Umbilical cord (tissue), 2 donors: ENCODE results near the gene PRR14L. TPM values are rescaled to one million over a fixed set of nuclear protein-coding genes. Genes with fewer than 3 reads are reported as not detected.
A peak's percentile ranks its signal among the peaks of the same experiment; 100 is the strongest.
"Not testable (repeated sequence)": the region's sequence is repeated elsewhere in the genome, so short reads cannot be mapped to it uniquely, and the experiment has no call there.

Experiments
- DNase-seq: peaks from one replicate; pipeline ENCODE4 v3.0.0-alpha.2; 2015; ENCODE audit warnings: low spot score
- total RNA-seq: library from RNA; depleted of rRNA; stranded (reverse); fragments of >200 nt; gene quantifications from one replicate; pipeline ENCODE4 v1.2.3, GENCODE V29; 2014; ENCODE audit warnings: low replicate concordance; ENCODE audit not compliant: insufficient read depth

The PRR14L gene
- total RNA-seq, 1 donor from 2014 or later, result 21.2 TPM

DNA sequence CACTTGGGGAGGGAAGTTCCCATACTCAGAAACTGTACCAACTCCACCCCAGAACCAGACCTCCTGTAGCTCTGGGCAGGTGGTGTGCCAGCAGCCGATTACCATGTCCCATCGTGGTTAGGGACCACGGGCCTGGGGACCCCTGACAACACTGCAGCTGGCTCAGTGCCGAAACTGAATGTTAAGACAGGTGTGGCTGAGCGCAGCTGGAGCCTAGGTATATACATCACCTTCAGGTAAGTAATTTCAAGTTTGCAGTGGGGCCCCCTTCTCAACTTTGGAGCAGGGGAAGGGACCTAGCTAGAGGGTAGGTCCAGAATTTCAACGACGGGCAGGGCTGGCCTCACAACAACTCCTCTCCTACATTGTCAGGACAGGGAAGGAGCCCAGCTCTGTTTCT is 67.2 kb downstream of the PRR14L start:
- no peak for DNase-seq

DNA sequence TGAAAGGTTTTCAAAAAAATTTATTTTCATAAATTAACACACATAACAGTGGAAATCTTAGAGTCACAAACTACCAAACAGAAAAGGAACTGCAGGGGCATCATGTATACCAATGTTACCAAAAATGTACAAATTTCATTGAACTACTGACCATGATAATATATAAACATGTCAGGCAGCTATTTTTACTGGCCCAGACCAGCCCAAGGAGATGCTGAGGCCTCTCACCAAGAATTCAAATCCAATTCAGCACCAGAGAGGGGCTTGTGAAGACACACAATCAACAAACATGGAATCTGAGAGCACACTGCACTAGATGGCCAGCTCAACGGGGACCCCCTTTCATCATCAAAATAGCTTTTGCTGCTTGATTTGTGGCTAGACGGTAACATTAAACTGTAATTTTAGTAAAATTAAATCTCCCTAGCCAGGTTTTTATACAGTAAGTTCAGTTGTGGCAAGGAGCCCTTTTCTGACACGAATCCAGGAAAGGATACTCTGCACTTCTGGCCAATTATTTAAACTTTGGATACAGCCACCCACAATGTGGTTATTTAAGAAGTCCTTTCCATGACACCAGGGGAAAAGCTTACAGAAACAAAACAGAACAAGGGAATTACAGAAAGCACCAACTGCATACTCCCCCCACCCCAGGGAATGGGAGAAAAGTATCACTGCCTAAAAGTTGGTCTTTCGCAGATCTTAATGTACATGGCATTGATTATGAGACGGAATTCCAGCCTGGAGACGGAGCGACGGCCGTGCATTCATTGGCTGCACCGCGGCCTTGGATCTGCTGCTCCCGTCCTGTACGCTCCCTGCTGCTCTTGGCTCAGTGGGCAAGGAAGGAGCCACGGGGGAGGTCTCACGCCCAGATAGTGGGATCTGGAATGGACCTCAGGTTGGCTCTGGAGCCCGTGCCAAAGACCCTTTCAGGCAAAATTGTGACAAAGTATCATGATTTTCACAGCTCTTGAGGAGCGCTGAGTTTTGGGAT is 68.3 kb downstream of the PRR14L start:
- no peak for DNase-seq

DNA sequence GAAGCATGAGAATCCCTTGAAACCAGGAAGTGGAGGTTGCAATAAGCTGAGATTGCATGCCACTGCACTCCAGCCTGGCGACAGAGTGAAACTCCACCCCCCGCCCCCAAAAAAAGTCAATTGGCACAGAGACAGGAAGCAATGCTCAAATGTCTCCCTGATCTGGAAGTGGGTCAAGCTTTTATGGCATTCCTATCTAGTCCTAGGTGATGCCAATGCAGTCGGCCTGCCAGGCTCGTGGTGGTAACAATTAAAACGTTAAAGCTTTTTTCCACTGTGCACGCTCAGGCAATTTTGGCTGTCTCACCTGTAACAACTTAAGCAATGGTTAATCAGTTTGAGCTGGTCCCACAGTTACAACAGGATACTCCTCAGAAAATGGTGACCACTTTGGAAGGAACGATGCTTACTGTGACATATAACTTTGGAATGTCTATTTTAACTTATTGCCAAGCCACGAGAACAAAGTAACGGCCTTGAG is 69.0 kb downstream of the PRR14L start:
- peak; percentile 20 for DNase-seq

DNA sequence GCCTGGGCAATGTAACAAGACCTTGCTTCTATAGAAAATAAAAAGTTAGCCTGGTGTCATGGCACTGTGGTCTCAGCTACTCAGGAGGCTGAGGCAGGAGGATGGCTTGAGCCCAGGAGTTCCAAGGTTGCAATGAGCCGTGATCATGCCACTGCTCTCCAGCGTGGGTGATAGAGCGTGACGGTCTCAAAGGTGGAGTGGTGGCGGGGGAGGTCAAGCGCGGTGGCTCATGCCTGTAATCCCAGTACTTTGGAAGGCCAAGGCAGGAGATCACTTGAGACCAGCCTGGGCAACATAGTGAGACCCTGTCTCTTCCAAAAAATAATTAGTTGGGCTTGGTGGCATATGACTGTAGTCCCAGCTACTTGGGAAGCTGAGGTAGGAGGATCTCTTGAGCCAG is 71.2 kb downstream of the PRR14L start:
- no peak for DNase-seq

DNA sequence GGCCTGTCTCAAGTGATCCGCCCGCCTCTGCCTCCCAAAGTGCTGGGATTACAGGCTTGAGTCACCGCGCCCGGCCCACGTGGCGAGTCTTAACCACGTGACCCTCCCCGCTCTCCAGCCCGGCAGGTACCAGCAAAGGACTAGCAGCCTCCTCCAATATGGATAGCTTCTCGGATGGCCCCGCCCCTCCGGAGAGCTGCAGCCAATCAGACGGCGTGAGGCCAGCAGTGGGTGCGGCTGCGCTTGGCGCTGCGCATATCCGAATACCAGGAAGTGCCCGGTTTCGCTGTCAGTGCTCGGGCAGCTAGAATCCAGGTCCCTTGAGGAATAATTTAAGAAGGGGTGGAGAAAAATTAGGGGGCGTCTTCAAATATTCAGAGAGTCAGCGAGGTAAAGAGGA is 73.2 kb downstream of the PRR14L start:
- DNase-seq, result peak; percentile 94

DNA sequence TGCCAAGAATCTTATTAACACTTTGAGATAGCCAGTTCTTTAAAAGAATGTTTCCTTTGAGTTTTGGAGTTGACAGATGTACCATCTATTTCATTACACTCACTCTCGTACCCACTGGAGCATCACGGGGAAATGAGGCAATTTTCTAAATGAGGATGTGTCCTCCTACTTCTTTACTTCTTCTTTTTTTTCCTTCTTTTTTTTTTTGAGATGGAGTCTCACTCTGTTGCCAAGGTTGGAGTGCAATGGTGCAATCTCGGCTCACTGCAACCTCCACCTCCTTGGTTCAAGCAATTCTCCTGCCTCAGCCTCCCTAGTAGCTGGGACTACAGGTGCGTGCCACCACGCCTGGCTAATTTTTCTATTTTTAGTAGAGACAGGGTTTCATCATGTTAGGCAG is 75.7 kb downstream of the PRR14L start:
- not testable (repeated sequence) for DNase-seq

DNA sequence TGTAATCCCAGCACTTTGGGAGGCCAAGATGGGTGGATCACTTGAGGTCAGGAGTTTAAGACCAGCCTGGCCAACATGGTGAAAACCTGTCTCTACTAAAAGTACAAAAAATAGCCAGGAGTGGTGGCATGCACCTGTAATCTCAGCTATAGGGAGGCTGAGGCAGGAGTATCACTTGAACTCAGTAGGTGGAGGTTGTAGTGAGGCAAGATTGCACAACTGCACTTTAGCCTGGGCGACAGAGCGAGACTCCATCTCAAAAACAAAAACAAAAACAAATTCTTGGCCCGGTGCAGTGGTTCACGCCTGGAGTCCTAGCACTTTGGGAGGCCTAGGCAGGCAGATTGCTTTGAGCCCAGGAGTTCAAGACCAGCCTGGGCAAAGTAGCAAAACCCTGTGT is 81.1 kb downstream of the PRR14L start:
- not testable (repeated sequence) for DNase-seq

DNA sequence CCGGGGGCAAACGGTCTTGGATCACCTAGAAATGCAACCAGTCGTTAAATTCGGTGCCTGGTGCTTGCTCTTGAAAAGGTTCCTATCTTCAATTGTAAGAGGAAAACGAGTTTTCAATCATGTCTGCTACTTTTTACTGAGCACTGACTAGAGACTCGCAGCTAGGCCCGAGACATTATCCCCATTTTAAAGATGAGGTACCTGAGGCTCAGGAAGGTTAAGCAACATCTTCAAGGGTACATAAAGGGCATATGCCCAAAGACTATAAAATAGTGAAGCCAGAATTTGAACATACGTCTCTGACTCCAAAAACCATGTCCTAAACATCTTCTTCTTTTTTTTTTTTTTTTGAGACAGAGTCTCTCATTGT is 87.3 kb downstream of the PRR14L start:
- DNase-seq, result no peak

DNA sequence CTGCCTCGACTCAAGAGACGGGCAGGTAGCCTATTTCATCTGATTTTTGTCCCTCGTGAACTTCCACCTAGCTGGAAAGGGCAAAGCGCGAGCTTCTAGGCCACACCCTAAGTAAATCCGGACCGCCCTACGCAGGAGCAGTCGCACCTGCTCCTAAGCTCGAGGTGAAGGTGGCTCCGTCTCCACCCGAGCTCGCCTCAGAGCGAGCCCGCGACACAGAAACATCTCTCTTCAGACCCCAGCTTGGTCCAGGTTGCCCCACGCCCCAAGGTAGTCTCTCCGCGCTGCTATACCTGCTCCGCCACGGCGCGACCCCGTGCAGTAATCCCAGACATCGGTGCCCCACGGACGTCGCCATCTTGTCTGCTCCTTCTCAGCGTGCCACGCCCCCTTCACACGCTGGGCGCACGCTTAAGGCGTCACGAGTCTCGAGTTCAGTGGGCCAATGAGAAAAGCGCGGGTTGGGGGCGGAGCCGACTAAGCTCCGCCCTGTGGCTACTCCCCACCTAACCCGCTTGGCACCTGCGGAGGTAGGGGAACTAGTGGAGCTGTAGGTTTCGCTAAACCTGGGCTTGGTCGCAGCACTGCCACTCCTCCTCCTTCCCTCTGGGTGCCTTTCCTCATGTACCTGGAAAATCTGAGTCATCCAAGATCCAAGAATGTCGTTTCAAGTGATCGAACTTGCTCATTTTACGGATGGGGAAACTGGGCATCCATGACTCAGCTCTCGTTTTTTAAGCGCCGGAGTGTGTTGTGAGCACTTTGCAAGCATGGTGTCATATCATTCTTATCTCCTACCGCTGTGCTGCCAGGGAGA is 87.9 kb downstream of the PRR14L start, which contains the start of gene PISD:
Gene PISD (minus strand): TSS at position 365 of the 817 bp plus-strand sequence. CDS start 7 bp downstream, at position 358.
- peak; percentile 97 for DNase-seq

DNA sequence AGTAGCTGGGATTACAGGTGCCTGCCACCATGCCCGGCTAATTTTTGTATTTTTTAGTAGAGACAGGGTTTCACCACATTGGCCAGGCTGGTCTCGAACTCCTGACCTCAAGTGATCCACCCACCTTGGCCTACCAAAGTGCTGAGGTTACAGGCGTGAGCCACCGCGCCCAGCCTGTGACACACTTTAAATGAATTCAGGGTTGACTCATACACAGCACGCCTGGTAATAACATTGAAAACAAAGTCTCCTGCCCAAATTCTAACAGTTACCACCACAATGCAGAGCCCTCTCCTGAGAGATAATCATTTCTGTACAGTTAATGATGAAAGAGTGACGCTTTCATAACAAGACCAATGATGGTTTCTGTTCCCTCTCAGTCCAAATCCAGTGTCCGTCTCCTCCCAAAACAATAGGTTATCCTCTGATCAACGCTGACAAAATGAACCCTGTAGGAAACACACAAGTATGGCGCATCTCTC is 89.0 kb downstream of the PRR14L start:
- not testable (repeated sequence) for DNase-seq

DNA sequence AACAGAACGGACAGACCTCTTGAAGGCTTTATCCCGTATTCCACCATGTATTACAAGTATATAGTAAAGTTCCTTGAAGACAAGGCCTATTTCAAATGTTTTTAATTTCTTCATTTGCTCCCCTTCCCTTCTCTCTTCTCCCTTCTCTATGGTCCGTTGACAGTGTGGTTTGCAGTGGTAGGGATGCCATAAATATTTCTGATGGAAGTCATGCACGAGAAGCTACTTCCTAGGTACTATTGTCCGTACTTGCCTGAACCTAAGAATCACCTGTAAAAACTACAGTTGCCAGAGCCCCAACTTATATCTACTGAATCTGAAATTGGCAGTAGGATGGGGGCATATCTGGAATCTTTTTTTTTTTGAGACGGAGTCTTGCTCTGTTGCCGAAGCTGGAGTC is 90.7 kb downstream of the PRR14L start:
- no peak for DNase-seq

DNA sequence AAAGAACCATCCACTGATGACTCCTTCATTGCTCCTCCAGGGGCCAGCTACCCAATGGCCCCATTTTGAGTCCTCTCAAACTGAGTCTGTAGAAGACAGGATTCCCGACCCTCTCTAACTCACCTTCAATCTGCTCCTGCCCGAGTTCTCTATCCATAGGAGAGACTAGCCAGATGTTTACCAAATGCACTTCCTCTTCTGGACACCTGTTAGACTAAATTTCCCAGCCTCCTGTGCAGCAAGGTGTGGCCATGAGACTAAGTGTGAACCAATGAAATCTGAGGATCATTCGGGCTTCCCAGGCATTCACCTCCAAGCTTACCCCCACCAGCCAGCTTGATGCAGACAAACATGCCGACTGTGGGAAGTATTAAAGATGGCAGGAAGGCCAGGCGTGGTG is 95.5 kb downstream of the PRR14L start:
- DNase-seq, result no peak

DNA sequence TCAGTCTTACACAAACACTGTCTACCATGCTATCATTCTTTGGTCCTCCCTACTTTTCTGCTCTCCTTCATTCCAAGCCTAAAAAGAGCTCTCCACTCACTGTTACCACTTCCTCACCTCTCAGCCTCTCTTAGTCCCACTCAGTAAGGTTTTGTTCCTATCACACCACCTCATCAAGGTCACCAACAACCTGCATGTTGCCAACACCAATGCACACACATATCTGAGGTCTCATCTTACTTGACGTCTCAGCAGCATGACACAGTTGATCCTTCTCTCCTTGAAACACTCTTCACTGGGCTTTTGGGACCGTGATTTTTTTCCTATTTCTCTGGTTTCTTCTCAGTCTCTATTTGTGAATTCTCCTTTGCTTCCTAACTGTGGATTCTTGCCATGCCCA is 96.0 kb downstream of the PRR14L start:
- DNase-seq, result no peak

DNA sequence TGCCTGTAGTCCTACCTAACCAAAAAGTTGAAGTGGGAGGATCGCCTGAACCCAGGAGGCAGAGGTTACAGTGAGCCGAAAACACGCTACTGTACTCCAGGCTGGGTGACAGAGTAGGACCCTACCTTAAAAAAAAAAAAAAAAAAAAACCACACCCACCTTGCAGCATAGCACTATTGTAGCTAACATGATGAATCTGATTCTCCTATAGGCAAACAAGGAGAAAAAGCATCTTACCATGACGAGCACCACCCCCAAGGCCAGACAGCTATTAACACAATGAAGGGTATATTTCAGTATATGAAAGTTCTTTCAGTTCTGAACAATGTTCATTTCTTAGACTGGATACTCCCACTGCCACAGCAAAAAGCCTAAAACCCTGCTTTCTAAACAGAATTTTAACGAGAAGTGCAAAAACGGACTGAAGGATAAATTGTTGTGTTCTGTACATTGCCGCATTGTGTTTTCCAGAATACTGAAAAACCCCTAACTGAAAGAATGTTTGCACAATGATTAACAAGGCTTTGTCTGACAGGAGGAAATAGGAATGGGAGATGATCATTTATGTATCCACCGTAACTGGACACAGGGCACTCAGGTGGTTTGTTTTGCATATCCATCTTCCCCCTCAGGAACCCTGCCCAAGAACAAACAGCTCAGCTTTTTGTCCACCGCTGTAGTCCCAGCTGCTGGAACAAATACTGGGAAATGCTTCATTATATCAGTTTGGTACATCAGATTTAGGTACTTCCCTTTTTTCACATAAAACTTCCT is 96.8 kb downstream of the PRR14L start:
- DNase-seq, result no peak

DNA sequence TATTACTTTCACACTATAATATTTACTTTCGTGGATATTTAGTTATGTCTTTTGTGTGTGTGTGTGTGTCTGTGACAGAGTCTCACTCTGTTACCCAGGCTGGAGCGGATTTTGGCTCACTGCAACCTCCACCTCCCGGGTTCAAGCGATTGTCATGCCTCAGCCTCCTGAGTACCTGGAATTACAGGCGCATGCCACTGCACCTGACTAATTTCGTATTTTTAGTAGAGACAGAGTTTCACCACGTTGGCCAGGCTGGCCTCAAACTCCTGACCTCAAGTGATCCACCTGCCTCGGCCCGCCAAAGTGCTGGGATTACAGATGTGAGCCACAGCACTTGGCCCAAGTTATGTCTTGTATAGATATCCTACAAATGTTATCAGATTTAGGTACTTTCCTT is 97.8 kb downstream of the PRR14L start:
- no peak for DNase-seq

DNA sequence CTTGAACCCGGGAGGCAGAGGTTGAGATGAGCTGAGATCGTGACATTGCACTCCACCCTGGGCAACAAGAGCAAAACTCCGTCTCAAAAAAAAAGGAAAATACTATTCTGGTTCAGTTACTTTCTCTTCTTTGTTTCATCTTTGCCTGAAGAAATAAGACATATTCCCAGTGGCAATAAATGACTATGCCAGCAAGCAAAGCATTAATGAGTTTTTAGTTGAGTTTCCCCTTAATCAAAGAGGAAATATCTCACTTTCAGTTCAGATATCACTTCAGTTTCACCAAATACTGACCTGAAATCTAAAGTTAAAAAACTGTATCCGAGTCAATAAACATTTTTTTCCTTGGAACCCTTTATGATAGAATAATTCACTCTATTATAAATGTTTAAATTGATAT is 98.3 kb downstream of the PRR14L start:
- no peak for DNase-seq

DNA sequence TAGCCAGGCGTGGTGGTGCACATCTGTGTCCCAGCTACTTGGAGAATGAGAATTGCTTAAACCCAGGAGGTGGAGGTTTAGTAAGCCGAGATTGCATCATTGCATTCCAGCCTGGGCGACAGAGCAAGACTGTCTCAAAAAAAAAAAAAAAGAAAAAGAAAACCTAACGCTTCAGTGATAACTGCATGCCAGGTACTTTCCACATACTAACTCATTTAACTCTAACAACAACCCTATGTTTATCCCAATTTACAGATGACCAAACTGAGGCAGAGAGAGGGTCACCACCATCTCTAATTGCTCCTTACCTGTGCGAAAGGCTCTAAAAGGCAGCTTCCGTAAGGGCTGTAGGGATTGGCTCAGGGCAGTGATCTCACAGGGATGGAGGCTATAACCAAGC is 99.5 kb downstream of the PRR14L start:
- DNase-seq, result peak; percentile 44

DNA sequence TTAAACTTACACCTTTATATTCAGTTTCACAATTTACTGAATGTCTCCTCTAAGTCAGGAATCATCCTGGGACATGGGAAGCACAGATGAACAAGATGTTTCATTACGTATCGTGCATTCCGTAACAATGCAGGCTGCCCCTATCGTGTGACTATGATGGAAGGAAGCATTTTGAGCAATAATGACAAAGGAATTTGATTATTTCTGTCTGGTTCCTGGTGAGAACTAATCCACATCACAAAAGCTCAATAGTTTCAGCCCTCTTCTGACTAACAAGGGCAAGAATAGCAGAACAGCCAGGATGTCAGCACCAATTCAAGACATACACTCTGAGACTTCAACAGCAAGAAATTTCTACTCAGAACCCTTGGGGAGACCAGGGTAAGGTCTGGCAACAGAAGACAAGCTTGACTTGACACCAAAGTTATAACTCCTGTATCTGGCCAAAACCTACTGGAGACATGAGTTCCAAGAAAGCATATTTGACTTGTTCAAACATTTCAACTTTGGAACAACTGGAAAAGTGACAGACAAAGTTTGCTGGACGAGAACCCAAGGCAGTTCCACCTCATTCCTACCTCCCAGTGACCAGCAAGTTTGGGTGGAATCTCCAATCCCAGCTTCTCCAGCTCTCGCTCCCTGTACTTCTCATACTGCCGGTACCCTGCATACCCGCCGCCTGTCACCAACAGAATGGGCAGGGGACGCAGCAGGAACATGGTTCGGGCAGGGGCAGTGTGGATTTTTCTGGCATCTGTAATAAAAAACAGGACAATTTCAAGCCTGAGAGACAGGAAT is 102.2 kb downstream of the PRR14L start:
- DNase-seq, result no peak

DNA sequence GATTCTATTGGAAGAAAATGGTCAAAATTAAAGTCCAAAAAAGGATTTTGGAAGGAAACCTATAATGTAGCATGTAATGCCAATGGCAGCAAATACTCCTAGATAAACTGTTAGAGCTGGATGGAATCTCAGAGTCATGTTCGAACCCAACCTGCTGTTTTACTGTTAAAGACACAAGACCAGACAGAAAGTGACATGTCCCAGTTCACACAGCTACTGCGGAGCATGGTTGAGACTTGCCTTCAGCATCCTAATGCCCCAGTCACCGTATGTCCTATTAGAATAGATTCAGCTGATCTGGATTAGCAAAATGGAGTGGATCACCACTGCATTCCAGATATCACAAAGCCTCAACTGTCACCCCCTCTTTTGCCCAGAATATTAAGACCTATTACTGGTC is 102.9 kb downstream of the PRR14L start:
- DNase-seq, result no peak

DNA sequence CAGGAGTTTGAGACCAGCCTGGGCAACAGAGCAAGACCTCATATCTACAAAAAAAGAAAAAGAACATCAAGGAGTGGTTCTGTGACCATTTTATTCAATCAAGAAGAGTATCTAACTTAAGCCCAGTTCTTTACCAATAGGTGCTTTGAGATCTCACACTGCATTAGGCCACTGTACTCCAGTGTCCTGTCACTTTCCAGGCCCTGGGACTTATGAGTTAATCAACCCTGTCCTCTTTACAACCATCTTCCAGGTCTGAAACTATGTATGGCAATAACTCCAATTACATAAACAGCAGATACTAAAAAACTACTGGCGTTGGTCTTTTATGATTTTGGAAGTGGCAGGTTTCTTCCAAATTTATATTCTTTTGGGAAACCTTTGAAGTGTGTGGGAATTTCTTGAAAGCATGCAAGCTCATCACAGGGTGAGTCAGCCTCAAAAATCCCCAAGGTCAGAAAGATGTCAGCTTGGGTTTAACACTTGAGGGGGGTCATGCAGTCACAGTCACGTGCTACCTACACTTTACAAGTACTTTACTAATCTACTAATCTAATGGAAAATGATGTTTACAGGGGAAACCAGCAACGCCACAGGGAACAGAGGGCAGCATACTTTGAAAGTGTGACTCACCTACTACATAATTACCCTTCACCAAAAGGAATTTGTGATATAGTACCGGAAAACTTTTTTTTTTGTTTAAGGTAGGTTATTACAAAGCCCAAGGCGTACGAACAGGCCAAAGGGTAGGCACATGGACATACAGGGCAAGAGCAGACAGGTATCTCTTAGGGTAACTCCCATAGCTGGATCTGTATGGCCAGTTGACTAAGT is 103.5 kb downstream of the PRR14L start:
- DNase-seq, result peak; percentile 29
